Gastroesophageal sphincter (tissue), 4 donors: ENCODE results near the gene IPO13. TPM values are rescaled to one million over a fixed set of nuclear protein-coding genes. Genes with fewer than 3 reads are reported as not detected.

Experiments
- ATAC-seq: fragments of 150-250 bp; one replicate; pipeline ENCODE4 v1.9.1; 2016; ENCODE audit warnings: mild to moderate bottlenecking, moderate library complexity
- H3K27ac ChIP-seq, 4 donors: fragments of 200-600 bp; sonication (generic) in 3 of 4; 1 replicate in 3 of 4; 2 replicates in 1 of 4; pipeline ENCODE4 v1.5.1; 2016 to 2019
- H3K27me3 ChIP-seq: fragments of 200-600 bp; sonication (generic); one replicate; pipeline ENCODE4 v1.5.1; 2019
- H3K36me3 ChIP-seq, 2 donors: fragments of 200-600 bp; sonication (generic); one replicate each; pipeline ENCODE4 v1.5.1; 2019; ENCODE audit warnings: control low read depth in 1 of 2
- H3K4me1 ChIP-seq, 3 donors: fragments of 200-600 bp; sonication (generic); 1 replicate in 2 of 3; 2 replicates in 1 of 3; pipeline ENCODE4 v1.5.1; 2016 to 2019; ENCODE audit warnings: control low read depth in 2 of 3
- H3K4me3 ChIP-seq, 2 donors: fragments of 200-600 bp; sonication (generic); one replicate each; pipeline ENCODE4 v1.5.1; 2019; ENCODE audit warnings: mild to moderate bottlenecking in 1 of 2, moderate library complexity in 1 of 2
- H3K9me3 ChIP-seq, 3 donors: fragments of 200-600 bp; sonication (generic); one replicate each; pipeline ENCODE4 v1.5.1; 2017 to 2019; ENCODE audit warnings: control low read depth in 2 of 3
- EP300 ChIP-seq: sonication (generic); formaldehyde crosslinking; IDR thresholded peaks from one replicate; pipeline ENCODE4 v1.6.1; 2017; ENCODE audit warnings: antibody characterized with exemption, mild to moderate bottlenecking
- POLR2A ChIP-seq, 2 donors: fragments of 450-650 bp; IDR thresholded peaks; one replicate each; pipeline ENCODE4 v1.6.1; 2017; ENCODE audit warnings: antibody characterized with exemption in 2 of 2, mild to moderate bottlenecking in 2 of 2, moderate library complexity in 1 of 2
- POLR2AphosphoS5 ChIP-seq: sonication (generic); formaldehyde crosslinking; IDR thresholded peaks from one replicate; pipeline ENCODE4 v1.6.1; 2017; ENCODE audit warnings: antibody characterized with exemption
- WGBS, 2 donors: methylation state at CpG; one replicate each; pipeline ENCODE4 v1.1.5; 2018; ENCODE audit warnings: low coverage in 1 of 2; 5-methylcytosine and 5-hydroxymethylcytosine counted together
- total RNA-seq, 4 donors: library from RNA; depleted of rRNA; stranded (reverse); fragments of >200 nt; gene quantifications; one replicate each; pipeline ENCODE4 v1.1.0, GENCODE V29; 2016
- TF ChIP-seq, protein P1 (sequence below), 4 experiments: fragments of 200-600 bp in 2 of 4; fragments of 450-650 bp in 2 of 4; sonication (generic) in 1 of 4; IDR thresholded peaks; one replicate each; pipeline ENCODE4 v1.5.1; 2017 to 2019; ENCODE audit warnings: antibody characterized with exemption in 4 of 4, mild to moderate bottlenecking in 2 of 4, moderate library complexity in 2 of 4

The IPO13 gene
- total RNA-seq, 4 donors from 2014 or later, result 21.8 to 44.5 (median 24.2) TPM

DNA sequence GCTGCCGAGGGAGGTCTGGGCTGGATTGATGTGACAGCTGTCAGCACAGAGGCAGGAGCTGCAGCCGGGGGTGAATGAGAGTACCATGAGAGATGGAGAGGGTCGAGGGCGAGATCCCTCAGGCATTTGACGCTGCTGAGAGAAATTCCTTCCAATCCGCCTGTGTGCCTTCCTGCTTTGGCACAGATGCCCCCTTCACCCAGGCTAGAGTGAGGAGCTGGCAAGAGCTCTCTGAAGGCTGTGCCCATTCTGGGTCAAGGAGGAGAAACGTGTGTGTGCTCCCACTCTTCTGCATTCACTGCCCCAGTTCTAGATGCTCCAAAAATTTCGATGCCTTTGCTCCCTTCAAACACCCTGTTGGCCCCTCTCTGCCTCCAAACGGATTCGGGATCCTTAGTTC, 8.4 kb upstream of the IPO13 start:
- Histone ChIP-seq H3K36me3 (no peaks in the 10 kb centered on the region), H3K9me3 (no peaks in the 10 kb centered on the region), H3K4me1 (peaks cover 0 to 35% (median 16%) of the 10 kb centered on the region in 3 donors), H3K4me3 (no peak overlapping the region), H3K27me3 (peaks cover 12% of the 10 kb centered on the region), H3K27ac (no peak overlapping the region)
- ATAC-seq, result no peak
- TF ChIP-seq POLR2A (IDR thresholded peaks at IDR 0.05) (no peak), POLR2AphosphoS5 (no peak)
- WGBS, 2 donors, result 82% methylated on average over 4 of the region's 10 CpGs; no CpG with 5 or more reads in 1 of the 2 donors

DNA sequence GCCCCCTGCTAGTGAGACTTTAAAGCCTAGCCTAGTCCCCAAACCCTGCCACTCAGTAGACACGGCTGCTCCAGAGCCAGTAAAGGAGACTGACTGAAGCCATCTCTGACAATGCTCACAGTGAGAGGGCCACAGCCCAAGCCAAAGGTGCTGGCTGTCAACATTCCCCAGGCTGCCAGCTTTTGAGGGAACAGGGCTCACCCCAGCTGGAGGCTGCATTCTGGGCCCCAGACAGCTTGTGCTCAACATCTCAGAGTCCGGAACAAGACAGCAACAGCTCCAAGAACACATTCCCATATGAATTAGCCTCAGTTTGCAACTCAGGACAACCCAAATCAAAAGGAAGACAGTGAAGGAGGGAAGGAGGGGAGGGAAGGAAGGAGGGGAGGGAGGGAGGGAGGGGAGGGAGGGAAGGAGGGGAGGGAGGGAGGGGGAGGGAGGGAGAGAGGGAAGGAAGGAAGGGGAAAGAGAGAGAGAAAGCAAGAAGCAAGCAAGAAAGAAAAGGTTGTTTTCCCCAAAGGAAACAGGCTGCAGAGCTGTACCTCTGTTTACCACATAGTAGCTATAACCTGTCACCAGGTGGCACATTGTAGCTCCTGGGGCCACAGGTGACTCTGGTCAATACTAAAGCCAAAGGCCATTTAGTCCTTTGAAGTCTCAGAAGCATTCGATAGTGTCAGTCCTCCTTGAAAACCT, 7.7 kb upstream of the IPO13 start:
- no peak overlapping the region for H3K27ac ChIP-seq
- peaks cover 0 to 31% (median 12%) of the 10 kb centered on the region in 3 donors for H3K4me1 ChIP-seq
- no peaks in the 10 kb centered on the region for H3K36me3 ChIP-seq
- no peak for ATAC-seq
- 67 to 85% methylated on average over 1 to 2 of the region's 3 CpGs for WGBS, 2 donors
- TF ChIP-seq POLR2AphosphoS5 (no peak), EP300 (no peak), POLR2A (IDR thresholded peaks at IDR 0.05) (no peak)
- TF ChIP-seq, protein P1, sequence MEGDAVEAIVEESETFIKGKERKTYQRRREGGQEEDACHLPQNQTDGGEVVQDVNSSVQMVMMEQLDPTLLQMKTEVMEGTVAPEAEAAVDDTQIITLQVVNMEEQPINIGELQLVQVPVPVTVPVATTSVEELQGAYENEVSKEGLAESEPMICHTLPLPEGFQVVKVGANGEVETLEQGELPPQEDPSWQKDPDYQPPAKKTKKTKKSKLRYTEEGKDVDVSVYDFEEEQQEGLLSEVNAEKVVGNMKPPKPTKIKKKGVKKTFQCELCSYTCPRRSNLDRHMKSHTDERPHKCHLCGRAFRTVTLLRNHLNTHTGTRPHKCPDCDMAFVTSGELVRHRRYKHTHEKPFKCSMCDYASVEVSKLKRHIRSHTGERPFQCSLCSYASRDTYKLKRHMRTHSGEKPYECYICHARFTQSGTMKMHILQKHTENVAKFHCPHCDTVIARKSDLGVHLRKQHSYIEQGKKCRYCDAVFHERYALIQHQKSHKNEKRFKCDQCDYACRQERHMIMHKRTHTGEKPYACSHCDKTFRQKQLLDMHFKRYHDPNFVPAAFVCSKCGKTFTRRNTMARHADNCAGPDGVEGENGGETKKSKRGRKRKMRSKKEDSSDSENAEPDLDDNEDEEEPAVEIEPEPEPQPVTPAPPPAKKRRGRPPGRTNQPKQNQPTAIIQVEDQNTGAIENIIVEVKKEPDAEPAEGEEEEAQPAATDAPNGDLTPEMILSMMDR (IDR thresholded peaks at IDR 0.05), result no peak
- H3K4me3 ChIP-seq, result no peak overlapping the region
- peaks cover 6% of the 10 kb centered on the region for H3K27me3 ChIP-seq
- H3K9me3 ChIP-seq, result no peaks in the 10 kb centered on the region

DNA sequence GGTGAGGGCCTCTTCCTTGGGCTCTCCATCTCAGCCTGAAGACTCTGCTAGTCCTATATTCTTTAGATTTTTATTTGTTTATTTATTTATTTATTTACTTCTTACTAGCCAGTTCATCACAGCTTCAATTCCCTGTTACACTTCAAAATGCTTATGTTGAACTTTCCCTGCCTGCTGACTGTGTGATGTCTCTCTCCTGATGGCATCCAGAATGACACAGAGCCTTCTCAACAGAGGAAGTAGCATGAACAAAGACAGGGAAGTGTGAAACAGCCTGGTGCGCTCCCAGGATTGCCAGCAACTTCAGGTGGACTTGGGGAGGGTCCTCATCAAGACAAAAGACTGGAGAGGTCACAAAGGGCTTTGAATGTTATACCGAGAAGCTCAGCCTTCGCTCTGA, 4.3 kb upstream of the IPO13 start:
- 79% methylated on average over 2 to 3 of the region's 3 CpGs for WGBS, 2 donors

DNA sequence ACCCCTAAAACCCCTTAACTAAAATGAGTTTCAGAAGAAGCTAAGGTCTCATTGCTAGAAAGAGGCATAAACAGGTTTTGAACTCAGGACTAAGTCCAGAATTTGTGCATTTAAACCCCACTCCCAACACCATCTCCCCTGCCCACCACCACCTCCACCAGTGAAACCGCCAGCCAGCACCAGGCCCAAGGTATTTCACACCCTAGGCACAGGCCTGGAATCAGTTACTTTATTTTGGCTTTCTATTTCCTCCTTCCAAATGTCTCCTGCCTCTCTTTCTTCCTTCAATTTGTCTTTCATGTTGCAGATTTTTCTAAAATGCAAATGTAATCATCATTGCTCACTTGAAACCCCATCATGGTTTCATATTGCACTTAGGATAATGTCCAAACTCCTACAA, 1.9 kb upstream of the IPO13 start:
- Histone ChIP-seq H3K36me3 (peaks cover 0 to 9% of the 10 kb centered on the region in 2 donors), H3K27me3 (no peaks in the 10 kb centered on the region), H3K4me3 (no peak overlapping the region), H3K4me1 (peaks cover 4 to 52% (median 21%) of the 10 kb centered on the region in 3 donors), H3K27ac (peak overlapping the region in 1 of 4 donors; percentile 98), H3K9me3 (no peaks in the 10 kb centered on the region)
- ATAC-seq, result no peak
- TF ChIP-seq, protein P1 (IDR thresholded peaks at IDR 0.05), result no peak
- TF ChIP-seq POLR2A (IDR thresholded peaks at IDR 0.05) (no peak), POLR2AphosphoS5 (no peak), EP300 (no peak)
- WGBS, 2 donors, result 100% methylated on average over 1 of the region's 1 CpG

More for the DNA sequence above, 4.3 kb upstream of the IPO13 start:
- H3K27ac ChIP-seq, result no peak overlapping the region
- H3K4me1 ChIP-seq, result peaks cover 0 to 28% (median 9%) of the 10 kb centered on the region in 3 donors
- H3K36me3 ChIP-seq, result no peaks in the 10 kb centered on the region
- no peak for ATAC-seq
- no peak overlapping the region for H3K4me3 ChIP-seq
- TF ChIP-seq, protein P1 (IDR thresholded peaks at IDR 0.05), result no peak
- TF ChIP-seq POLR2AphosphoS5, result no peak
- no peak for TF ChIP-seq EP300
- no peak for TF ChIP-seq POLR2A (IDR thresholded peaks at IDR 0.05)
- H3K9me3 ChIP-seq, result no peaks in the 10 kb centered on the region
- no peaks in the 10 kb centered on the region for H3K27me3 ChIP-seq

DNA sequence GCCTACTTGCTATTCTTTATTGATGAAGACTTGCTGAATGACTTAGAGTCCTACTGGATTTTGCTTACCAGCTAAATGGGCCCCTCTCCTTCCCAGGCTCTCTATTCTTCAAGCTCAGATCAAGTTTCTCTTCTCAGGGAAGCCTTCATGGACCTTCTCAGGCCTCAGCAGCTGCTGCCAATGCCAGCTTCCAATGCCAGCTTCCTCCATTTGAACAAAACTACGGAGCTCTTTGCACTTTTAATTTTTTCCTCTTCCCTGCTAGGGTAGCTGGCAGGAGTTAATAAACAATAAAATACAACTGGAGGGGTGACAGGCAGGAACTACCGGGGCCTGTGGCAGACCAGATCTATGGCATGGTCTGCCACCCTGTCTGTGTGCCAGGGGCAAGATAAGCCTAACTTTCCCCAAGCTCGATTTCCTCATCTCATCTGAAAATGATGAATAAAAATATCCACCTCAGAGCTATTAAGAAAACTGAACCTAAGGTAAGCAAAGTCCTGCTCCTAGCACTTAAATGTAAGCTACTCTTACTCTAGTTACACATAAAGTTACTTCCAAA, 995 bp upstream of the IPO13 start:
- WGBS, 2 donors, result 4 to 10% methylated on average over 2 to 3 of the region's 3 CpGs
- Histone ChIP-seq H3K36me3 (peaks cover 0 to 18% of the 10 kb centered on the region in 2 donors), H3K9me3 (no peaks in the 10 kb centered on the region), H3K27ac (peak overlapping the region; percentile 75 to 98 (median 94)), H3K4me1 (peaks cover 4 to 61% (median 21%) of the 10 kb centered on the region in 3 donors), H3K27me3 (no peaks in the 10 kb centered on the region), H3K4me3 (peak overlapping the region; percentile 38 to 81)
- ATAC-seq, result no peak
- no peak for TF ChIP-seq POLR2AphosphoS5
- TF ChIP-seq, protein P1 (IDR thresholded peaks at IDR 0.05), result no peak
- TF ChIP-seq POLR2A (IDR thresholded peaks at IDR 0.05), result no peak
- no peak for TF ChIP-seq EP300
